Activated CD8-positive, alpha-beta memory T cell treated with anti-CD3 and anti-CD28 coated beads, Interleukin-2, amount 10 ng/mL, durations not matched to agents 7 days and 5 days (primary cell): ENCODE results near the gene PLA1A. TPM values are rescaled to one million over a fixed set of nuclear protein-coding genes. Genes with fewer than 3 reads are reported as not detected.

ENCODE experiments used
- ATAC-seq: fragments of 150-1000 bp; cut with Tn5 transposase; one replicate; pipeline ENCODE4 v1.10.0; 2021; ENCODE audit warnings: moderate library complexity
- CTCF ChIA-PET: fragments of 350-600 bp; sonication (Branson Sonifier 250); formaldehyde crosslinking; loops from one replicate; lab custom pipeline; 2021; ENCODE audit warnings: antibody characterized with exemption; lab: Charles Lee
- DNase-seq: peaks from one replicate; pipeline ENCODE4 v3.0.0-alpha.2; 2020
- H3K27ac Mint-ChIP-seq: one replicate; pipeline ENCODE4 v1.8.0; 2021; ENCODE audit warnings: mild to moderate bottlenecking, mixed read lengths
- H3K27me3 Mint-ChIP-seq: one replicate; pipeline ENCODE4 v1.8.0; 2021; ENCODE audit warnings: mixed read lengths
- H3K36me3 Mint-ChIP-seq: one replicate; pipeline ENCODE4 v1.8.0; 2021; ENCODE audit warnings: mild to moderate bottlenecking, mixed read lengths
- H3K4me1 Mint-ChIP-seq: one replicate; pipeline ENCODE4 v1.8.0; 2021; ENCODE audit warnings: mixed read lengths
- H3K4me3 Mint-ChIP-seq: one replicate; pipeline ENCODE4 v1.8.0; 2021; ENCODE audit warnings: mild to moderate bottlenecking, moderate library complexity, mixed read lengths
- H3K9me3 Mint-ChIP-seq: one replicate; pipeline ENCODE4 v1.8.0; 2022; ENCODE audit warnings: low read depth, mixed read lengths
- total RNA-seq, 2 experiments: library from RNA; stranded (reverse); gene quantifications; one replicate each; pipeline ENCODE4 v1.2.3, GENCODE V29; 2021

The PLA1A gene
- total RNA-seq, 2 experiments from 2014 or later, result 0.68 TPM; not detected in 1

- no peak overlapping the region for H3K4me3 Mint-ChIP-seq
- DNase-seq, result no peak
- CTCF ChIA-PET, result no interaction called here
- H3K27me3 Mint-ChIP-seq, result no peaks in the 10 kb centered on the region
- H3K9me3 Mint-ChIP-seq, result no peaks in the 10 kb centered on the region
- ATAC-seq, result no peak
- no peaks in the 10 kb centered on the region for H3K36me3 Mint-ChIP-seq
- no peak overlapping the region for H3K27ac Mint-ChIP-seq
- peaks cover 32% of the 10 kb centered on the region for H3K4me1 Mint-ChIP-seq
Observed at GRCh38 chr3:119624002-119624720, 26.5 kb downstream of the PLA1A start.

- CTCF ChIA-PET, result no interaction called here
- ATAC-seq, result no peak
- DNase-seq, result no peak
- Mint-ChIP-seq H3K27me3 (no peaks in the 10 kb centered on the region), H3K27ac (no peak overlapping the region), H3K4me3 (no peak overlapping the region), H3K9me3 (no peaks in the 10 kb centered on the region), H3K36me3 (no peaks in the 10 kb centered on the region), H3K4me1 (peaks cover 37% of the 10 kb centered on the region)
Observed at GRCh38 chr3:119625451-119626153, 27.9 kb downstream of the PLA1A start.

GRCh38 chr3:119626196-119626595, 28.5 kb downstream of the PLA1A start:
- CTCF ChIA-PET, result interaction anchor here (1.2 kb wide), 1 partner anchor 37 kb away, joined by 3 read pairs; no protein-coding TSS in a partner anchor
- H3K9me3 Mint-ChIP-seq, result no peaks in the 10 kb centered on the region
- H3K4me3 Mint-ChIP-seq, result no peak overlapping the region
- H3K27me3 Mint-ChIP-seq, result no peaks in the 10 kb centered on the region
- DNase-seq (no peak), ATAC-seq (no peak)
- H3K27ac Mint-ChIP-seq, result no peak overlapping the region
- peaks cover 41% of the 10 kb centered on the region for H3K4me1 Mint-ChIP-seq
- no peaks in the 10 kb centered on the region for H3K36me3 Mint-ChIP-seq

- CTCF ChIA-PET, result interaction anchor here (1.1 to 1.5 kb wide), 3 partner anchors 9 to 27 kb away, joined by 3 to 4 read pairs (median 4); no protein-coding TSS in a partner anchor
Observed at GRCh38 chr3:119627461-119627860, 29.8 kb downstream of the PLA1A start.

GRCh38 chr3:119628390-119628789, 30.7 kb downstream of the PLA1A start:
- Mint-ChIP-seq H3K9me3 (no peaks in the 10 kb centered on the region), H3K4me1 (peaks cover 41% of the 10 kb centered on the region), H3K4me3 (no peak overlapping the region), H3K27ac (no peak overlapping the region), H3K36me3 (no peaks in the 10 kb centered on the region), H3K27me3 (no peaks in the 10 kb centered on the region)
- DNase-seq, result no peak
- CTCF ChIA-PET, result interaction anchor here (1.5 kb wide), 1 partner anchor 8 kb away, joined by 4 read pairs; no protein-coding TSS in a partner anchor
- ATAC-seq, result peak; percentile 42

More at GRCh38 chr3:119627461-119627860, 29.8 kb downstream of the PLA1A start:
- ATAC-seq, result peak; percentile 65
- no peaks in the 10 kb centered on the region for H3K27me3 Mint-ChIP-seq
- peaks cover 41% of the 10 kb centered on the region for H3K4me1 Mint-ChIP-seq
- H3K4me3 Mint-ChIP-seq, result no peak overlapping the region
- no peaks in the 10 kb centered on the region for H3K9me3 Mint-ChIP-seq
- no peaks in the 10 kb centered on the region for H3K36me3 Mint-ChIP-seq
- no peak for DNase-seq
- H3K27ac Mint-ChIP-seq, result peak overlapping the region; percentile 33

GRCh38 chr3:119628816-119629445, 31.2 kb downstream of the PLA1A start:
- H3K36me3 Mint-ChIP-seq, result no peaks in the 10 kb centered on the region
- CTCF ChIA-PET, result no interaction called here
- ATAC-seq, result no peak

GRCh38 chr3:119630128-119630879, 32.6 kb downstream of the PLA1A start:
- no peak for DNase-seq
- Mint-ChIP-seq H3K27me3 (no peaks in the 10 kb centered on the region), H3K4me3 (no peak overlapping the region), H3K27ac (no peak overlapping the region), H3K4me1 (peaks cover 41% of the 10 kb centered on the region), H3K9me3 (no peaks in the 10 kb centered on the region), H3K36me3 (no peaks in the 10 kb centered on the region)
- ATAC-seq, result no peak
- CTCF ChIA-PET, result no interaction called here

More at GRCh38 chr3:119628816-119629445, 31.2 kb downstream of the PLA1A start:
- Mint-ChIP-seq H3K27me3 (no peaks in the 10 kb centered on the region), H3K4me3 (no peak overlapping the region), H3K4me1 (peaks cover 41% of the 10 kb centered on the region), H3K9me3 (no peaks in the 10 kb centered on the region), H3K27ac (no peak overlapping the region)
- DNase-seq, result no peak

- no peaks in the 10 kb centered on the region for H3K9me3 Mint-ChIP-seq
- peaks cover 39% of the 10 kb centered on the region for H3K4me1 Mint-ChIP-seq
- no peak overlapping the region for H3K4me3 Mint-ChIP-seq
- no peaks in the 10 kb centered on the region for H3K36me3 Mint-ChIP-seq
- no peaks in the 10 kb centered on the region for H3K27me3 Mint-ChIP-seq
- no peak overlapping the region for H3K27ac Mint-ChIP-seq
- ATAC-seq (no peak), DNase-seq (no peak)
- CTCF ChIA-PET, result no interaction called here
Observed at GRCh38 chr3:119630880-119631329, 33.2 kb downstream of the PLA1A start.

GRCh38 chr3:119631516-119631915, 33.8 kb downstream of the PLA1A start:
- peaks cover 34% of the 10 kb centered on the region for H3K4me1 Mint-ChIP-seq
- ATAC-seq (no peak), DNase-seq (no peak)
- no peaks in the 10 kb centered on the region for H3K9me3 Mint-ChIP-seq
- no peaks in the 10 kb centered on the region for H3K27me3 Mint-ChIP-seq
- no peak overlapping the region for H3K4me3 Mint-ChIP-seq
- no peak overlapping the region for H3K27ac Mint-ChIP-seq
- H3K36me3 Mint-ChIP-seq, result no peaks in the 10 kb centered on the region
- CTCF ChIA-PET, result no interaction called here

GRCh38 chr3:119632216-119632615, 34.5 kb downstream of the PLA1A start:
- no peaks in the 10 kb centered on the region for H3K9me3 Mint-ChIP-seq
- DNase-seq, result no peak
- no peak overlapping the region for H3K27ac Mint-ChIP-seq
- no peak for ATAC-seq
- H3K4me1 Mint-ChIP-seq, result peaks cover 30% of the 10 kb centered on the region
- no peaks in the 10 kb centered on the region for H3K27me3 Mint-ChIP-seq
- H3K36me3 Mint-ChIP-seq, result no peaks in the 10 kb centered on the region
- CTCF ChIA-PET, result interaction anchor here (1.5 kb wide), 1 partner anchor 16 kb away, joined by 3 read pairs; no protein-coding TSS in a partner anchor
- H3K4me3 Mint-ChIP-seq, result no peak overlapping the region

- CTCF ChIA-PET, result interaction anchor here (1.5 kb wide), 1 partner anchor 15 kb away, joined by 3 read pairs; no protein-coding TSS in a partner anchor
- peaks cover 28% of the 10 kb centered on the region for H3K4me1 Mint-ChIP-seq
- H3K9me3 Mint-ChIP-seq, result no peaks in the 10 kb centered on the region
- H3K36me3 Mint-ChIP-seq, result peaks cover 1% of the 10 kb centered on the region
- no peak overlapping the region for H3K4me3 Mint-ChIP-seq
- no peaks in the 10 kb centered on the region for H3K27me3 Mint-ChIP-seq
- DNase-seq (no peak), ATAC-seq (no peak)
- no peak overlapping the region for H3K27ac Mint-ChIP-seq
Observed at GRCh38 chr3:119632829-119633228, 35.1 kb downstream of the PLA1A start.

- Mint-ChIP-seq H3K4me1 (peaks cover 36% of the 10 kb centered on the region), H3K27ac (no peak overlapping the region), H3K9me3 (no peaks in the 10 kb centered on the region), H3K4me3 (no peak overlapping the region), H3K27me3 (no peaks in the 10 kb centered on the region), H3K36me3 (peaks cover 13% of the 10 kb centered on the region)
- DNase-seq (no peak), ATAC-seq (no peak)
- CTCF ChIA-PET, result interaction anchor here (1.8 to 2.0 kb wide), 2 partner anchors 8 to 35 kb away, joined by 4 to 9 read pairs; no protein-coding TSS in a partner anchor
Observed at GRCh38 chr3:119635719-119636118, 38.0 kb downstream of the PLA1A start.
